Astrocyte (in vitro differentiated cells and primary cell): ENCODE results near the gene UBE2G1. TPM values are rescaled to one million over a fixed set of nuclear protein-coding genes. Genes with fewer than 3 reads are reported as not detected.

Source experiments
- DNase-seq: peaks from one replicate; pipeline ENCODE4 v3.0.0-alpha.2; 2010; ENCODE audit warnings: low read depth
- FAIRE-seq: peaks from 2 replicates; lab custom pipeline; 2011; peaks lifted over from hg19 to GRCh38; lab: Jason Lieb, UNC
- H2AFZ ChIP-seq: 2 replicates; pipeline ENCODE4 v1.6.0; 2012; ENCODE audit warnings: low read depth, low read length, inconsistent platforms
- H3K27ac ChIP-seq: 2 replicates; pipeline ENCODE4 v1.5.1; 2011; ENCODE audit warnings: low read depth, low read length, inconsistent platforms
- H3K27me3 ChIP-seq: 2 replicates; pipeline ENCODE4 v1.6.0; 2011; ENCODE audit warnings: low read length, inconsistent platforms; ENCODE audit not compliant: insufficient read depth
- H3K36me3 ChIP-seq: 2 replicates; pipeline ENCODE4 v1.5.1; 2011; ENCODE audit warnings: low read length, inconsistent platforms; ENCODE audit not compliant: insufficient read depth
- H3K4me1 ChIP-seq: 2 replicates; pipeline ENCODE4 v1.5.1; 2011; ENCODE audit warnings: low read length, inconsistent platforms; ENCODE audit not compliant: insufficient read depth
- H3K4me2 ChIP-seq: 2 replicates; pipeline ENCODE4 v1.6.0; 2012; ENCODE audit warnings: low read length, inconsistent platforms
- H3K4me3 ChIP-seq: 2 replicates; pipeline ENCODE4 v1.5.1; 2011; ENCODE audit warnings: low read depth, mild to moderate bottlenecking, low read length, inconsistent platforms; ENCODE audit not compliant: insufficient read depth
- H3K79me2 ChIP-seq: 2 replicates; pipeline ENCODE4 v1.6.0; 2012; ENCODE audit warnings: mild to moderate bottlenecking, low read length, inconsistent platforms; ENCODE audit not compliant: insufficient read depth
- H3K9ac ChIP-seq: 2 replicates; pipeline ENCODE4 v1.6.0; 2012; ENCODE audit warnings: mild to moderate bottlenecking, low read length, inconsistent platforms
- H3K9me3 ChIP-seq: 2 replicates; pipeline ENCODE4 v1.5.1; 2012; ENCODE audit warnings: low read depth, mild to moderate bottlenecking, low read length, inconsistent platforms; ENCODE audit not compliant: insufficient read depth
- H4K20me1 ChIP-seq: 2 replicates; pipeline ENCODE4 v1.6.0; 2012; ENCODE audit warnings: low read length, inconsistent platforms; ENCODE audit not compliant: insufficient read depth
- H3K27ac Mint-ChIP-seq: one replicate; pipeline ENCODE4 v1.8.0; 2021; ENCODE audit warnings: mild to moderate bottlenecking, mixed read lengths; ENCODE audit not compliant: unreplicated experiment
- H3K27me3 Mint-ChIP-seq: one replicate; pipeline ENCODE4 v1.8.0; 2021; ENCODE audit warnings: low read depth, mixed read lengths; ENCODE audit not compliant: unreplicated experiment
- H3K36me3 Mint-ChIP-seq: one replicate; pipeline ENCODE4 v1.8.0; 2021; ENCODE audit warnings: low read depth, mixed read lengths; ENCODE audit not compliant: unreplicated experiment
- H3K4me1 Mint-ChIP-seq: one replicate; pipeline ENCODE4 v1.8.0; 2021; ENCODE audit warnings: low read depth, mixed read lengths; ENCODE audit not compliant: unreplicated experiment
- H3K4me3 Mint-ChIP-seq: one replicate; pipeline ENCODE4 v1.8.0; 2021; ENCODE audit warnings: mild to moderate bottlenecking, moderate library complexity, mixed read lengths; ENCODE audit not compliant: unreplicated experiment
- H3K9me3 Mint-ChIP-seq: one replicate; pipeline ENCODE4 v1.8.0; 2021; ENCODE audit warnings: mild to moderate bottlenecking, mixed read lengths; ENCODE audit not compliant: unreplicated experiment
- CTCF ChIP-seq: IDR thresholded peaks from 2 replicates; pipeline ENCODE4 v1.5.1; 2011; ENCODE audit warnings: low read depth, mild to moderate bottlenecking, inconsistent platforms, low read length, moderate library complexity; ENCODE audit not compliant: insufficient read depth
- EZH2 ChIP-seq: IDR thresholded peaks from 2 replicates; pipeline ENCODE4 v1.6.1; 2012; ENCODE audit warnings: mild to moderate bottlenecking, low read length, inconsistent platforms; ENCODE audit not compliant: insufficient read depth
- total RNA-seq: library from RNA; stranded (reverse); gene quantifications from 2 replicates; pipeline ENCODE4 v1.2.1, GENCODE V29; 2021

The UBE2G1 gene
- total RNA-seq, 1 donor from 2014 or later, result 123 TPM

DNA sequence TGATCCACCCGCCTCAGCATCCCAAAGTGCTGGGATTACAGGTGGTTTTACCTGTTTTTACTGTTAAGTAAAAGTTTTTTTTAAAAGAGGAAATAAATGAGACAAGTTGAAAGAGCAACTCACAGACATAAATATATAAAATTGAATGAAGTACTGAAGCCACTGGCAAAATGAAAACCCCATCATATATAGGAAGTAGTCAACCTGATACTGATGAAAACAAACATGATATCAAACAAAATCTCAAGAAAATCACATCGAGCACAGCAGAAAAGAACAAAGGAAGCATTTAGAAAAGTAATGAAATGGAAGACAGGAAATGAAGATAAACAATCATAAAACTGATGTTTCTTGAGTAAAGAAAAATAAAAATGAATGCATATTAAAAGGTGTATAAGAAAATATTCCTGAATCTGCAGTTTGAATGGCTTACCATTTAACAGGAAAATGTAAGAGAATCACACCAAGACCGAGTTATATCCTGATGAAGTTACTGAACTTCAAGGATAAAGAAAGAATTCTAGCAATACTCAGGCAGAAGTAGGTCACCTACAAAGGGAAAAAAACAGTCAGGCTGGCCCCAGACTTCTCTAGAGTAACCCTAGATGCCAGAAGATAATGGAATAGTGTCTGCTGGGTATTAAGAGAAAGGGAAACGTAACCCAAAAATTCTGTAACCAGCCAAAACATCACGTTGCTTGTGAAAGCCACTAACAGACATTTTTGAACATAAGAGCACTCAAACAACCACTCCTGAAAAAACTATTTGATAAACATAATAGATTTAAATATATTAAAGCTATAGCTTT is 31.5 kb downstream of the UBE2G1 start:
- peaks cover 79% of the 10 kb centered on the region for H4K20me1 ChIP-seq
- no peak overlapping the region for H3K4me2 ChIP-seq
- no peak overlapping the region for H3K9ac ChIP-seq
- no peaks in the 10 kb centered on the region for H3K27me3 ChIP-seq
- Mint-ChIP-seq H3K4me3 (no peak overlapping the region), H3K36me3 (no peaks in the 10 kb centered on the region), H3K27ac (no peak overlapping the region), H3K27me3 (no peaks in the 10 kb centered on the region), H3K9me3 (no peaks in the 10 kb centered on the region), H3K4me1 (peaks cover 13% of the 10 kb centered on the region)
- no peak overlapping the region for H2AFZ ChIP-seq
- no peak for DNase-seq
- TF ChIP-seq EZH2 (no peak), CTCF (no peak)
- no peak for FAIRE-seq
- no peaks in the 10 kb centered on the region for H3K9me3 ChIP-seq
- no peak overlapping the region for H3K4me3 ChIP-seq
- no peak overlapping the region for H3K27ac ChIP-seq
- peaks cover 11% of the 10 kb centered on the region for H3K4me1 ChIP-seq
- H3K36me3 ChIP-seq, result peaks cover 4% of the 10 kb centered on the region
- peaks cover 100% of the 10 kb centered on the region for H3K79me2 ChIP-seq

- no peak for TF ChIP-seq EZH2
- no peak for TF ChIP-seq CTCF
- no peaks in the 10 kb centered on the region for H3K36me3 Mint-ChIP-seq
- no peak overlapping the region for H3K9ac ChIP-seq
- H3K4me2 ChIP-seq, result no peak overlapping the region
- H3K9me3 Mint-ChIP-seq, result no peaks in the 10 kb centered on the region
- H3K27ac ChIP-seq, result no peak overlapping the region
- FAIRE-seq (no peak), DNase-seq (no peak)
- H4K20me1 ChIP-seq, result peaks cover 75% of the 10 kb centered on the region
- no peak overlapping the region for H2AFZ ChIP-seq
- no peaks in the 10 kb centered on the region for H3K27me3 ChIP-seq
- peaks cover 17% of the 10 kb centered on the region for H3K4me1 ChIP-seq
- no peaks in the 10 kb centered on the region for H3K27me3 Mint-ChIP-seq
- peaks cover 4% of the 10 kb centered on the region for H3K36me3 ChIP-seq
- H3K4me3 Mint-ChIP-seq, result no peak overlapping the region
- H3K9me3 ChIP-seq, result no peaks in the 10 kb centered on the region
- H3K4me1 Mint-ChIP-seq, result peaks cover 17% of the 10 kb centered on the region
- H3K79me2 ChIP-seq, result peaks cover 97% of the 10 kb centered on the region
- H3K4me3 ChIP-seq, result no peak overlapping the region
- H3K27ac Mint-ChIP-seq, result no peak overlapping the region
Observed at GRCh38 chr17:4334332-4334731, 32.1 kb downstream of the UBE2G1 start.

DNA sequence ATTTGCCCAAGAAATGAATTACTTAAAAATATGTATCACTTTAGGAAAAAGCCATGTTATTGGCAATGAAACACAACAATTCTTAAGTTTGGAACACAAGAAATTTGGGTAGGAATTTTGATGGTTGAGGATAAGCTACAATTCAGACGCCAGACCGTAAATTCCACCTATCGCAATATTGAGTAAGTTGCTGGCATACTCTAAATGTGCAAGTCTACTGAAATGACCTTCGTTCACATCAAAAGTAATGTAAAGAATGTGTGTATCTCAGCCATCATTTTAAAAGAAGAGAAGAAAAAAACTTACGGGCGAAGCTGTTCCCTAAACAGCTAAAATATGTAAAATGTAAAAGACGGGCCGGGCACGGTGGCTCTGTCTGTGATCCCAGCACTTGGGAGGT is 33.4 kb downstream of the UBE2G1 start:
- Mint-ChIP-seq H3K4me3 (no peak overlapping the region), H3K36me3 (no peaks in the 10 kb centered on the region), H3K27ac (peak overlapping the region; percentile 13), H3K4me1 (peaks cover 24% of the 10 kb centered on the region), H3K9me3 (no peaks in the 10 kb centered on the region), H3K27me3 (no peaks in the 10 kb centered on the region)
- H3K36me3 ChIP-seq, result peaks cover 4% of the 10 kb centered on the region
- no peak overlapping the region for H2AFZ ChIP-seq
- TF ChIP-seq CTCF (no peak), EZH2 (no peak)
- H3K4me2 ChIP-seq, result no peak overlapping the region
- DNase-seq (no peak), FAIRE-seq (no peak)
- H4K20me1 ChIP-seq, result peaks cover 68% of the 10 kb centered on the region
- H3K9me3 ChIP-seq, result no peaks in the 10 kb centered on the region
- H3K27me3 ChIP-seq, result no peaks in the 10 kb centered on the region
- no peak overlapping the region for H3K9ac ChIP-seq
- H3K27ac ChIP-seq, result peak overlapping the region; percentile 13
- peaks cover 20% of the 10 kb centered on the region for H3K4me1 ChIP-seq
- peaks cover 97% of the 10 kb centered on the region for H3K79me2 ChIP-seq
- no peak overlapping the region for H3K4me3 ChIP-seq
